Measurements from ENCODE around the gene BEGAIN.

Gene BEGAIN

DNA sequence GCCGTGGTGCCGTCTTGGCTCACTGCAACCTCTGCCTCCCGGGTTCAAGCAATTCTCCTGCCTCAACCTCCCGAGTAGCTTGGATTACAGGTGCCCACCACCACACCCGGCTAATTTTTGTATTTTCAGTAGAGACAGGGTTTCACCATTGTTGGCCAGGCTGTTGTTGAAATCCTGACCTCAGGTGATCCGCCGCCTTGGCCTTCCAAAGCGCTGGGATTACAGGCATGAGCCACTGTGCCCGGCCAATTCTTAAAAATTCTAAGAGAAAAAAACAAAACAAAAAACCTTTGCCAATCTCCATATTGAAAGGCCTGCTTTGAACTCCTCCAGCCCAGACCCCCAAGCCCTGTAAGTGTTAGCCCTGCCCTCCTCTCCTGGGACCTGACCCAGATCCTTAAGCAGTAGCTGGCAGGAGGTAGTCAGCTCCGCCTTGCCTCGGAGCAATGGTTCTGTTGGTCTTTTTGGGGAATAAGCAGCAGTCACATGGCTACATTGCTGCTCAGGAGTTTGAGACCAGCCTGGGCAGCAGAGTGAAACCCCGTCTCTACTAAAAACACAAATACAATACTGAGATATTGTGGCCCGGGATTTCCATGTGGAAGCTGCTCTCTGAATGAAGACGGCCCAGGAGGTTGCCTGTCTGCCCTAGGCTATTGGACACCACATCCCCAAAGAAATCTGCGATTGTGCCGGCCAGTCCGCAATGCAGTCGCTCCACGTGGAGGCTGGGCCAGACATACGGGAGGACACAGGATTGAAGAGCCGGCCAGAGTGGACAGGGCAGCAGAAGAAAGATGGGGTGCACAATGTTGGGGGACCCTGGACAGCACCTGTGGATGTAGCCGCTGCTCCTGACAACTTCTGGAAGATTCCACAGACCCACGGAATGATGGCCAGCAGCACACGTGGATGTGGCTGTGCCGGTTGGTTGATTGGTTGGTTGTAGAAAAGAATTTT lies 28.8 kb upstream of the BEGAIN start:
- DNase-seq = no peak

DNA sequence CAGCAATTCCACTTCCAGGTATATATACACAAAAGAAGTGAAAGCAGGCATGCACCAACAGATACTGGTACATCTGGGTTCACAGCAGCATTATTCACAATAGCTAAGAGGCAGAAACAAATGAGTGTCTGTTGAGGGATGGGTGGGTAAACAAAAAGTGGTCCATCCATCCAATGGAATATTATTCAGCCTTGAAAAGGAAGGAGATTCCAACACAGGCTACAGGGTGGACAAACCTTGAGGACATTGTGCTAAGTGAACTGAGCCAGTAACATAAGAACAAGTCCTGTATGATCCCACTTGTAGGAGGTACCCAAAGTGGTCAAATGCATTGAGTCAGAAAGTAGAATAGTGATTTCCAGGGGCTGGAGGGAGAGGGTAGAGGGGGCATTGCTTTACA lies 27.6 kb upstream of the BEGAIN start:
- no peak for DNase-seq

DNA sequence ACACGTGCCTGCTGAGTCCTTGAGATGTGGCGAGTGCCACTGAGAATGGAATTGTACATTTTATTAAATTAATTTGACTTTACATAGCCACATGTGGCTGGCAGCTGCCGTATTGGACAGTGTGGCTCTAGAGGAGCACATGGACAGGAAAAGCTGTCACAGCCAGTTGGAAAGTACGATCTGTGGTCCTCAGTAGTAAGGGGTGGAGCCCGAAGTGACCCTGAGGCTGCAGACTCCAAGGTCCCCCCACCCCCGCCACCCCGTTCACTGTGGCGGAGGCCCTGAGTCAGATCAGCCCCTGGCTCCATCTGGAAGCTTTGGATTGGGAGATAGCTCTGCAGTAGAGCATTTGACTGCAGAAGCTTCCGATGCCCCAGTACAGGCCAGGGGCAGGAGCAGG lies 25.8 kb upstream of the BEGAIN start:
- DNase-seq = no peak

DNA sequence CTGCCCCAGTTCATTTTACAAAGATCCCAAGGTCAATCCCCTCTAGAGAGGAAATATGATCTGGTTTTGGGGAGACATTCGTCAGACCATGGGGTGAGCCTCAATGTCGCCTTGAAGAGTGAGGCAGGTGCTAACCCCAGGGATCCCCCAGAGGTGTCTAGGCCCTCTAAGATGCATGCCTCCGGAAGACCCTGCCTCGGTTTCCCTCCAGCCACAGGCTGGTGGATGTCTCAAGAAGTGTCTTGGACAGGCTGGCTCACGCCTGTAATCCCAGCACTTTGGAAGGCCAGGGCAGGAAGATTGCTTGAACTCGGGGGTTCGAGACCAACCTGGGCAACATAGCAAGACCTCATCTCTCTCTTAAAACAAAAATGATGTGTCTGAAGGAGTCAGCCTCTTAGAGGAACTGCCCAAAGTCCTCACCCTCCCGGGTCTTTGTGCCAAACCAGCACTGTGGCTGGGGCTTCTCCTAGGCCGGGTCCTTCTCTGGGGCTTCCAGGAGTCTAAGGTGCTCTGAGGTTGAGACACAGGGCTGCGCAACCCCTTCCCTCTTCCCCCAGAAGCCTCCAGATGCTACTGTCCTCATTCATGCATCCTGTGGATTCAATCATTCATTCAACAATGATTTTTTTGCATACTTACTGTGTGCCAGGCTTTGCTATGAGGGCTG lies 24.7 kb upstream of the BEGAIN start:
- no peak for DNase-seq

DNA sequence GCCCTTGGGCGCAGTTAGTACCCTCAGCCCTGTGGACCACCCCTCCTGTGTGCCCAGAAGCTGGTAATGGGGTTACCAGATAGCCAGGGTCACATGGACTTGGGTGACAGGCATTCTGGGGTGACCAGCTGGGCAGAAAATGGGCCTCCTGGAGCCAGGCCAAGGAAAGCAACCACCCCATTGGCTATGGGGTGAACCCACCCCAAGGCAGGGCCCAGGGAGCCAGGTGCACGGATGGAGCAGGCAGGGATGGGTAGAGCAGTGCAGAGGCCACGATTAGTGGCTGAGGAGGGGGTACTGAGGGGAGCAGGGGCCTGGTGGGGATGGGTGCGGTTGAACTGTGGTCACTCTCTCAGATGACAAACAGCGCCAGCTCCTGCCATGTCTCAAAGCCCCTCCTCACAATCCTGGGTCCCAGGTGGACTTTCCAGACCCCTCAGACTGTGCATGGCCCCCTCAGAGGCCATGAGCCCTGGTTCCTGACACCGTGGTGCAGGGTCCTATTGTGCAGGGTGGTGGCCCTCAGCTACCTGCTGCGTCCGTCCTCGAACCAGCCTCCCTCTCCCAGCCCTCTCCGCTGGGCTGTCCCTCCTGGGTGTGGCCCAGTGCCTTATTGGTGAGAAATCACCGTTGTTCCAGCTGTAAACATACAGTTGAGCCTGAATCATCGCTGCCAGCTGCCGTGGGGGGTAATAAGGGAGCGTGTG lies 23.4 kb upstream of the BEGAIN start:
- no peak for DNase-seq

DNA sequence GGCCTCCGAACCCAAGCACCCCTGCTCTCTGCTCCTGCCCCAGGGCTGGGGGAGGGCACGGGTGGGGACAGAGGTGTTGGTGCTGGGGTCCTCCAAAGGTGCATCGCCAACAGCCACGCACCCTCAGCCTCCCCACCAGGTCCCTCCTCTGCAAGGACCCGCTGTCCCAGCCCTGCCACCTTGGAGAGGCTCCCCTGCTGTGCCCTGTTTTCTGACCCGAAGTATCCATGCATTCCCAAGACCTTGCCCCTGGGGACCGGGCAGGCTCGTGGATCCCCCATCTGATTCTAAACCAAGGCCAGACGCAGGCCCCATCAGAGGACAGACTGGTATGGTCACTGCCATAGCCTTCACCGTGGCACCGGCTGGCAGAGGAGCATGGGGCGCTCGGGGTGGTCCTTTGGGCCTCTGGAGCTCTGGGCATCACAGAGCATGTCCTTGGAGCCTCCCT lies 22.7 kb upstream of the BEGAIN start:
- DNase-seq = no peak

DNA sequence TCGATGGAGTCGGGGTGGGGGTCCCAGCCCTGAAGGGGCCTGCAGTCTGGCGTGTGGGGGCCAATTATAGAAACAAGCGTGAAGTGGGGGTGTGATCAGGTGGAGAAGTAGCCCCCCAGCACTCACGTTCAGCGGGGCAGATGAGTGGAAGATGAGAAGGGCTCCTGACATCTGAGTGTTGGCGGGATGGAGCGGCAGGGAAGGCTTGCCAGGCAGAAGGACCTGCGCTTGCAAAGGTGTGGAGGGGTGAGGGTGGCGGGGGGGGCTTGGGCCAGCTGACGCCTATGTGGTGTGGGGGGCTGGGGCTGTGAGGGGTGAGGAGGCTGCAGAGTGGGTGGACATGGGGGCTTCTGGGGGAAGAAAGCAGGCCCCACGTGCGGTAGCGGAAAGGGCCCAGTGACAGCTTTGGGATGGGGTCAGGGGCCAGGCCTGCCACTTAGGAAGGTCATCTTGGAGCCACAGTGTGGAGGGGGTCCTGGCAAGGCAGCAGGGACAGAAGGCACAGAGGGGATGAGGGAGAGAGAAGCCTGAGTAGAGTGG lies 22.2 kb upstream of the BEGAIN start:
- DNase-seq = no peak

DNA sequence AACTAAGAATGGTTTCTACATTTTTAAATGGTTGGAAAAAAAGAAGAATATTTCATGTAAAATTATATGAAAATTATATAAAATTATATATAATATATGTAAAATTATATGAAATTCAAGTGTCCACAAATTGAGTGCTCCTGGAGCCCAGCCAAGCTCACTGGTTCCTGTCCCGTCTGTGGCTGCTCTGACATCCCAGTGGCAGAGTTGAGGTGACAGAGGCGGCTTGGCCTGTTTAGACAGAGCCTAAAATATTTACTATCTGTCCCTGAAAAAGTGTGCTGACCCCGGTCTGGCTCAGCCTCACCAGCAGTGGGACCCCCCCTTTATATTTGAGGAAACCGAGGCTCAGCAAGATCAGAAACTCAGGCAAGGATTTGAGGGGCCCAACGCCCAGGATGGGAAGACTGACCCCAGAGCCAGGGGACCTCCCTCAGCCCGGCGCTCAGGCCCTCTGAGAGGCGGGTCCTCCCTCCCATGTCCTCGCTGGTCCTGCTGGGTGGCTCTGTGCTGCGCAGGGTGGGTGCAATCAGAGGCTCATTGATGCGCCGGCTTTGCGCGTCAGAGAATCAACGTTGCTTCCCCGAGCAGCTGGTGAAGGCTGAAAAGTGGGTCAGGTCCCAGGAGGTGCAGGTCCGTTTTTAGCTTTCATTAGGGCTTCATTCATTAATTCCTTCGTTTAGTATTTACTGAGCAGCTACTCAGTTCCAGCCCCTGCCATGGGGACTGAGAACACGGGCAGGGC lies 21.5 kb upstream of the BEGAIN start:
- no peak for DNase-seq

DNA sequence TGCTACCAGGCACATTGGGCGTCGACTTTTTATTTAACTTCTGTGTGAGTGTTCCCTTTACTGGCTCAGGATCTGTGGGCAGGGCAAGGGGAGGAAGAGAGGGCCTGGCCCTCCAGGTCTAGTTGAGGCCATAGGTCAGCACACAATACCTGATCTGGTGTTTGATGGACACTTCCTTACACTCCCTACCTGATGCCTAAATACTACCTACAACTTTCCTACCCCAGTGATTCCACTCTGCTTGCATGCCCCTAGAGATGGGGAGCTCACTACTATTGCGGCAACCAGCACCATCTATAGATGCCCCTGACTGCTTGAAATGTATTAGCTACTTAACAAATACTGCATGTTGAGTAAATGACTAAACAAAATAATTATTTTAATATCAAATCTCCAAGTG lies 20.8 kb upstream of the BEGAIN start:
- DNase-seq = no peak

DNA sequence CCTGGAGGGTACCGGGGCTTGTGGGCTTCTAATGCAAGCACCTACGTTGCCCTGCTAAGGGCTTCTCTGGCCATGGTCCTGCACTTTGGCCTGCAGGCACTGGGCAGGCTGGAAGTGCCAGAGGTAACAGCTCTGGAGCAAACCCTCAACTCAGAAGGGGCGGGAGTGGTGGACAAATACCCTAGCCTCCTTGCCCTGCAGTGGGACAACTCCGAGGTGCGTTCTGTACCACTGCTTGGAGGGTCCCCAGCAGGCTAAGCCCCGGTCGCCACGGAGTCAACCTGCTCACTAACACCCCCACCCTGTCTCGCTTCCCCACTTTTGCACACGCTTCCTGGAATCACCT lies 20.4 kb upstream of the BEGAIN start:
- no peak for DNase-seq

DNA sequence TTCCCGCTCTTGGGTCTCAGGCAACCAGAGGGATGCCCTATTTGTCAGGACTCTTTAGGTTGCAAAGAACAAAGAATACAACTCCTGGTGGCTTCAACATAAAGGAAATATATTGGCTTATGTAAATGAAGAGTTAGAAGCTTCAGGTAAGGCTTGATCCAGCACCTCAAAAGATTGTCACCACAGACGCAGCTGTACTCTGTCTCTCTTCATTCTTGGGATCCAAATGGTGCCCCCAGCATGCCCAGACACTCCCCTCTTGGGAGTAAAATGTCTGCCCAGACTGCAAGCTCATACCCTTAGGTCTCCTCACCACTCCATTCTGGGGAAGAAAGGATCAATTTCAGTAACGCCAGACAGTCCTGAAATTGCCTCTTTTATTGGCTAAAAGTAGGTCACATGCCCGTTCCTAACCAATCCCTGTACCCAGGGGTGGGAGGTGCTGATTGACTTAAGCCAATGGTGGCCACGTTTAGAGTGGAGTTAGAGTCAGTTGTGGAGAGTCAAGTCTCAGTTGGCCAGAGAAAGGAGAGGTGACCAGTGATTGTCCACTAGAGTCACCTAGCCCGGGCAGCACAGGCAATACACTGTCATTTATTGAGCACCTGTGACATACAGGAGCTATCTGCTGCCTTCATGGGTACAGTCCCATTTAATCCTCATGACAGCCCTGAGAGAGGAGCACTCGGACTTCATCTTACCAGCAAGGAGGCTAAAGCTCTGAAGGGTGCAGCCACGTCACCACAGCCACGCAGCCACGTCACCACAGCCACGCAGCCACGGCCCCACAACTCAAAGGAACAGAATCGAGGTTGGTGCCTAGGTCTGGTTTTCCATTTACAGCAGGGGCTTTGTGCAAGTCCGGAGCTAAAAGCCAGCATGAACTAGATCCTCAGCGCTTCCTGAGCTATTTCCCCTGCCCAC lies 19.7 kb upstream of the BEGAIN start:
- DNase-seq = no peak

DNA sequence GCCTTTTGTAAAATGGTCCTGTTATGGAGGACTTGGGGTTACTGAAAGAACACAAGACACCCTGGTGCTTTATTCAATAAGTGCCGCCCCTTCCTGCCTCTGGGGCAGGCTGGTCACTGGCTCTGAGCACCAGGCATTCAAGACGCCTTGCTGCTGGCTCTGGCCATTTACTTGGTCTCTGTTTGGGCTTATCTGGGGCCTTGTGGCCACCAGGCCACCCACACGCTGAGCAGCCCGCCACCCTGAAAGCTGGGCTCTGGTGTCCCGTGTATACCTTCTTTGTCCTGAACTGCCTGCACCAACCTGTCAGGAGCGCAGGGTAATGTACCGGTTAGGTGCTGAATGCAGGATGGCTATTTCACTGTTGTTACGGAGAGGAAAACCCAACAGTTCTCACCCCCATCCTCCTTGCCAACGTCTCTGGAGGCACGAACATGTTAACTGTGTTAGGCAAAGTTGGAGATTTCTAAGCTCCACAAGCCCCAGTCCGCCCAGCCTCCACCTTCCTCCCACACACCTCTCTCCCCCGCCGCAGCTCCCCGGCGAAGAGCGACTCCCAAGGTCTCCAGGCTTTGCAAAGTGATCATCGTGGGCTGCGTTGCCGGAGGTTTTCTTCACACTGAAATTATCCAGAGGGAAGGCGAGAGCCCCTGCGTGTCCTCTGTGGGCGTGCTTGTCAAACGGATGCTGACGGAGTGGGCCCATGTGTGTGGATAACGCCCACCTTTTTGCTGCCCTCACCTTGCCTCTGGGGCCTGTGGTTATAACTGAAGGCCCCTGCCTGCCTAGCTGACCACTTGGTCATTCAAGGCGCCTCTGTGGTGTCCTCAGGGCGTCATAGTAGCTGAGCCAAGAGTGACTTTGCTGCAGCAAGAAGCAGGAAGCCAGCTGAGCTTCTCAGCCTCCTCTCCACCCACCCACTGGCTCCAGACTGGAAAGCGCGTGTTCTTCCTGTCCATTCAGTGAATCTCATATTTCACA lies 18.8 kb upstream of the BEGAIN start:
- no peak for DNase-seq

DNA sequence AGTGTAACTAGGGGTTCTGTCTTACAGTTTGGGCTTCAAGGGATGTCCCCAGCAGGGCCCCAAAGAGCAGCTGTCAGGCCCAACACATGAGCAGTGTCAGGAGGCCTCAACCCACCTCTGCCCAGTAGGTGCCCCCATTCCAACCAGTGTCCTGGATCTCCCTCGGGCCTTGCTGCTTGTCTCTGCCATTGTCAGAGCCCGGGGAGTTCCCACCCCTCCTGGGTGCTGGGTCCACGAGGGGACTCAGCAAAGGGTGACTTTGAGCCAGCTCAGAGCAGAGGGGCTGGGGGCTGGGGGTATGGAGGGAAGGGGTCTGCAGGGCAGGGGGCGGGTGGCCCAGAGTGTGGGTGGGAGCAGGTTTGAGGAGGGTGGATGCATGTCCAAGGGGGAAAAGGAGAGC lies 18.0 kb upstream of the BEGAIN start:
- no peak for DNase-seq

DNA sequence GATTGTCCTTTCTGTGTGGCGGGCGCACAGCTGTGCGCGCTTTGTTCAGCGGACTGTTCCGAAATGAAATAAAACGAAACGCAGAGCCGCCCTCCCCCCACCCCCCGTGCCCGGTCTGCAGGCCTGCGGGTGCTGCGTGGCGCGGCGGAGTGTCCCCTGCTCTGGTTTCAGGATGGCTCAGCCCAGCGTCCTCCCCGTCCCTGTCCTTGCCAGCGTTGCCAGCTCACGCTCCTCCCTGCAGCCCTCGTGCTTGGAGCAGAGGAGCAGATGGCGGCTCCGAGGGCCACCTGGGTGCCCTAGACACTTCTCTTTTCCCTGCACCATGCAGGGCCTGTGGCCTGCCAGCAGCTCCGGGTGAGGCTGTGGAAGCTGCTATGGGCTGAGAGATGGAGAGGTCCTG lies 17.5 kb upstream of the BEGAIN start:
- DNase-seq = no peak

DNA sequence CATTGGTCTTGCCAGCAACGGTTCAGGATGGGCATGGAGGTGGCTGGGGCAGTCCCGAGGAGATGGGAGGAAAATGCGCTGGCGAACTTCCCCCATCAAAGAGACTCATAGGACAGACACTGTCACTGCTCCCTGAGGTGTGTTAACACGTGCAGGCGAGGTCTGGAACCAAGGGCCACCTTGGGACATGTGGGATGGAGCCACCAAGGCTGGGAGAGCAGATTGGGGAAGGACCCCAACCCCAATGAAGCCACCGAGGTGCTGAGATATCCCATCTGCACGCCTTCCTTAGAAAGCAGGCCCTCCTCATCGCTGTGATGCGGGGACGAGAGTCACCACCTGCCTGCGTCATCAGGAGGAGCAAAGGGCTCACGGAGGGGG lies 16.9 kb upstream of the BEGAIN start:
- no peak for DNase-seq

DNA sequence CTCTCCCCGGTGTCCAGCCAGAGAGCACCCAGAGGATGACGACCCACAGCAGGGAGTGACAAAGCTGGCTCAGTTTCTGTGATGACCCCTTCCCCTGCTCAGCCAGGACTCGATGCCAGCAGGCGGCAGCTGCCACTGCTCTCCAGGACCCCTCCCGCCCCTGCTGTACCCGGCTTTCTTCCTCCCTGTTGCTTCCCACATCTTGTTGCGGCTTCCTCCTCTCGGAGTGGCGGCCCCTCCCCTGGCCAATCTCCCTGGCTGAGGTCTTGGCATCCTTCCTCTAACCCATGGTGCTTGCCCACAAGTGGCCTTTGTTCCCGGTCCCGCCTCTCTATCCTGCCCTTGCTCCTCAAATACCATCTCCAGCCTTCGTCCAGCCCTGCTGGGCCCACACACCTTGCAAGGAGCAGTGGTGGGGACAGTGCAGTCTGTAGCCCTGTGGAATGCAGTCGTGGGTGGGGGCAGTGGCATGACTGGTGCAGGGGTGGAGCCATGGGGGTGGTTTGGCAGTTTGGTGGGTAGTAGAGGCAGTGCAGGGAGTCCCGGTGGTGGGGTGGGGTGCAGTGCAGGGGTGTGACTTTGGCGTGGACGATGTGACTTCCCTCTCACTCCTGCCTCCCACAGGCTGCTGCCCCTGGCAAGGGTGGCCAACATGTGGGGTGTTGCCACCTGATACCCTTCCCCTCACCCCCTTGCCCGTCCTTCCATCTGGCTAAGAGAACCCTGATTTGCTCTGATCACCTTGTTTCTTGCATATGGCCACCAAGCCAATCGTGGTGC lies 16.3 kb upstream of the BEGAIN start:
- DNase-seq = no peak

DNA sequence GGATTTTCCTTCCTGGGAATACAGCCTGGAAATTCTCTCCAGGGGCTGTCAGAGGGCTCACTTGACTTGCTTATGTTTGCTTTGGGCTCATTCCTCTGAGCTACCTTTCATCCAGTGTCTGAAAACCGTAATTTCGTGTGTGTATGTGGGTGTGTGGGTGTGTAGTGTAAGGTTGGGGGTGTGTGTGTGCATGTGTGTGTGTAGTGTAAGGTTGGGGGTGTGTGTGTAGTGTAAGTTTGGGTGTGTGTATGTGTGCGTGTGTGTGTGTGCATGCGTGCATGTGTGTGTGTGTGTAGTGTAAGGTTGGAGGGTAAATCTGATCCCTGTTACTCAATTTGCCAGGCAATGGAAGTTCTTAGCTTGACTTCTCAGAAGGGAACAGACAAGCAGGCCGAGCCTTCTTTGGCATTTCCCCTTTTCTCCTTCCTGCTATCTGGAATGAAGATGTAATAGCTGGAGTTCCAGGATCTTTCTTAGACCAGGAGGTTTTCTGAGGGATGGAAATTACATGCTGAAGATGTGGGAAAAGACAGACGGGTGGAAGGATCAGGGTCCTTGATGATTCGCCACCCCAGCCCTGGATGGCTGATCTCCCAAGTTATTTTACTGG lies 15.5 kb upstream of the BEGAIN start:
- DNase-seq = no peak

DNA sequence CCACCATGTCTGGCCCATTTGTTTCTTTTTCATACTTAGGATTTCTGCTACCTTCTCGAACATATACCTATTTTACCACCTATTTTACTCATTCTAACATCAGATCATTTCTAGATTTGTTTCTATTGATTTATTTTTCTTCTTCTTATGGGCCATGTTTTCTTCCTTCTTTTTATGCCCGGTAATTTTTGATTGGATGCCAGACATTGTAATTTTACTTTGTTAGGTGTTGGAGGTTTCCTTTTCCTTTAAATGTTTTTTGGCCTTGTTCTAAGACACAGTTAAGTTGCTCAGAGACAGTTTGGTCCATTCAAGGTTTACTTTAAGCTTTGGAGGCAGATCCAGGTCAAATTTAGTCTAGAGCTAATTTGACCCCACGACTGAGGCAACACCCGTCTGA lies 14.7 kb upstream of the BEGAIN start:
- no peak for DNase-seq

DNA sequence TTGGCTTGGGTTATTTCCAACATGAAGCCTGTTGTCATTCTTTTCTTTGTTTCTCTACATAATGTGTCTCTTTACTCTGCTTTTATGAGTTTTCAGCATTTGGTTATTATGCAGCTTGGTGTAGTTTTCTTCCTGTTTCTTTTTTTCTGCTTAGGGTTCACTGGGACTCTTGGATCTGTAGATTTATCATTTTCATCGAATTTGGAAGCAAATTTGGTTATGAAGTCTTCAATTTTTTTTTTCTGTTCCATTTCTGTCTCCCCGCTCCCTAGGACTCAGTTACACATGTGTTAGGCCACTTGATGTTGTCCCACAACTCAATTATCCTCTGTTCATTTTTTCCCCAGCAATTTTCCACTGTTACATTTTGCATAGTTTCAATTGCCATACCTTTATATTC lies 13.8 kb upstream of the BEGAIN start:
- DNase-seq = no peak
